ENCODE data around the gene MTFR2.
"Not testable (repeated sequence)": the region's sequence is repeated elsewhere in the genome, so short reads cannot be mapped to it uniquely, and the experiment has no call there.

MTFR2 gene

GRCh38 chr6:136235233-136235564, 14.9 kb downstream of the MTFR2 start:
- DNase-seq (ENCODE audit: low spot score), result no peak

DNA sequence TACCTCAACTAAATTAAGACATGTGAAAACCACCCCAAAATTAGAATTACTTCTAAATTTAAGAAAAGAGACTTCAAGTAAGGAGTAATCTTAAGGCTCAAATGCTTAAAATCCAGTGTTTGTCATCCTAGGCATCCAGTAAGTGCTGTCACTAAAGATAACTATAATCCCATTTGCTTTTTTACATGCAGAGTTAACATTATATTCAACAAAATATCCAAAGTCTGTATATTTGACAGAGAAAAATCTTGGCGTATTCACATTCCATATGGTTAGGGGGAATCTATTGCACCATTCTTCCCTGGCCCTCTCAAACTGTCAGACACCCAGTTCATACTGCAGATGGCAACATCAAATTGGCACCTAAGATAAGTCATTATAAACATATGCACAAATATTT, 17.4 kb downstream of the MTFR2 start:
- DNase-seq (ENCODE audit: low spot score), result no peak

DNA sequence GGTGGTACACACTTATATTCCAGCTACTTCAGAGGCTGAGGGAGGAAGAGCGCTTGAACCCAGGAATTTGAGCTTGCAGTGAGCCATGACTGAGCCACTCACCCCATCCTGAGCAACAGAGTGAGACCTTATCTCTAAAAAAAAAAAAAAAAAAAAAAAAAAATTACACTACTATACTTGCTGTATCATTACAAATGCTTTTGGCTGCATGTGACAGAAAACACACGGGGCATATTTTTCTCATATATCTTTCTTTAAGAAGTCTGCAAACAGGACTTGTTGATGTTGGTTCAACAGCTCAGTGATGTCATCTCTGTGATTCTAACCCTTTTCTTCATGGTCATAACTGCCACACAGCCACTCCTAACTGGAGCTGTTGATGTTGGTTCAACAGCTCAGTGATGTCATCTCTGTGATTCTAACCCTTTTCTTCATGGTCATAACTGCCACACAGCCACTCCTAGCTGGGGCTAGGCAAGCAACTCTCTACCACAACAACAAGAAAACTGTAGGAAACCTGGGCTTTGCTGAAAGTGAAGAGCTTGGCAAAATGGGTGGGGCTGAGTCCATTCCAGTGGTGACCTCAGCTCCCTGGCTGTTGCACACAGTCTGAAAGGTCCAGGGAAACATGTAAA, 19.8 kb downstream of the MTFR2 start:
- DNase-seq (ENCODE audit: low spot score), result peak; percentile 21

- DNase-seq (ENCODE audit: low spot score), result no peak
These were observed 21.3 kb downstream of the MTFR2 start for GRCh38 chr6:136228814-136229213.

DNA sequence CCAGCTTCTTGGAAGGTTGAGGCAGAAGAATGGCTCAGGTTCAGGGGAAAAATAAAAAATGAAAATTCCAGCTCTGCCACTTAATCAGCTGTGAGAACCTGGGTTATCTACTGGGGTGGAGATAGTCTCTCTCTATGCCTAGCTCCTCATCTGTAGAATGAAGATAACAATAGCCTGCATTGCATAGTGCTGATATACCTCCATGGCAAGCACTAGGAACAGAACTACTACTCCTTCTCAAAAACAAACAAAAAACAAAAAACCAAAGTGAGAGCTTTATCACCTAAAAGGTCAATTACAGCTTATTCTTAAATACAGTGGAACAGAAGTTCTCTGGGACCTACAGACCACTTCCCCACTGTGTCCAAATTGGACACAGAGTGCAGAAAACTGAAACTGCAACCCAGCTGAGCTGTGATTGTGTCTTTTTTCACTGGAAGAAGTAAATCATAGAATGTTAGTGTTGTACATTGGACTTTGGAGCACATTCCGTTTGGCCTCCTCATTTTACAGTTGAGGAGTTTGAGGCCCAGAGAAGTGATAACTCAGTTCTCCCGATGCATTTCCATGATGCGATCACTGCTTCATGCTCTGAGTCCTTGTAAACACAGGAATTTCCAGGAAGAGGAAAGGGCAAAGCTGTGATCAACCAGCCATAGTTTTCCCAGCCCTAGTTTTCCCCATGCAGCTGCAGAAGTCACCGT, 23.3 kb downstream of the MTFR2 start:
- no peak for DNase-seq (ENCODE audit: low spot score)

GRCh38 chr6:136226027-136226673, 24.0 kb downstream of the MTFR2 start:
- DNase-seq (ENCODE audit: low spot score), result peak; percentile 63

DNA sequence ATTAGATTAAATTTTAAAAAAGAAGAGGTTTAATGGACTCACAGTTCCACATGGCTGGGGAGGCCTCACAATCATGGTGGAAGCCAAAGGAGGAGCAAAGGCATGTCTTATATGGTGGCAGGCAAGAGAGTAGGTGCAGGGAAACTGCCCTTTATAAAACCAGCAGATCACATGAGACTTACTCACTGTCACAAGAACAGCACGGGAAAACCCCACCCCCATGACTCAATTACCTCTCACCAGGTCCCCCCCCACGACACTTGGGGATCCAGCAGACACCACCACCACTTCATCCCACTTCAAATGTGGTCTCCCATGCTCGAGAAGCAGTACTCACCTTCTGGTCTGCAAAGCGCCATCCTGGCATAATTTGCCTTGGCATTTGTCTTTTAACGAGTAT, 24.6 kb downstream of the MTFR2 start:
- no peak for DNase-seq (ENCODE audit: low spot score)

DNA sequence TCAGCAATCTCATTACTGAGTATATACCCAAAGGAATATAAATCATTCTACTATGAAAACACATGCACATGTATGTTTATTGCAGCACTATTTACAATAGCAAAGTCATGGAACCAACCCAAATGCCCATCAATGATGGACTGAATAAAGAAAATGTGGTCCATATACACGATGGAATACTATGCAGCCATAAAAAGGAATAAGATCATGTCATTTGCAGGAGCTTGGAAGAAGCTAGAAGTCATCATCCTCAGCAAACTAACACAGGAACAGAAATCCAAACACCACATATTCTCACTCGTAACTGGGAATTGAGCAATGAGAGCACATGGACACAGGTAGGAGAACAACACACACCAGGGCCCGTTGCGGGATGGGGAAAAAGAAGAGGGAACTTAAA, 25.1 kb downstream of the MTFR2 start:
- not testable (repeated sequence) for DNase-seq (ENCODE audit: low spot score)

GRCh38 chr6:136216503-136217401, 33.4 kb downstream of the MTFR2 start:
- DNase-seq (ENCODE audit: low spot score), result no peak

DNA sequence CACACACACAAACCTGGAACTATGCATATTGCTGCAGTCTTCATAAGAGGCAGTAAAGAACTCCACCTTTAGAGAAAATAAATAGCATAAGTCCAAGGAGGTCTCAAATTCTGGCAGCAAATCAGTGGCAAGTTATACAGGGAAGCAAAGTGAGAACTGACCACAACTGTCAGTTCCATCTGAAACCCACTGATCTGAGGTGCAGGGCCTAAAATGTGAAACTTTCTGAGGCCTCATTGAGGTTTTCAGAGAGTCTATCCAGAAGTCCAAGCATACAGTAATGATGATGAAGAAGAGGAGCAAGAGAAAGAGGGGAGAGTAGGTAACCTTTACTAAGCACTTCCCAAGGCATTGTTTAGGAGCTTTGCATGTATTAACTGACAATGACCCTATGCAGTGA, 36.3 kb downstream of the MTFR2 start:
- no peak for DNase-seq (ENCODE audit: low spot score)

DNA sequence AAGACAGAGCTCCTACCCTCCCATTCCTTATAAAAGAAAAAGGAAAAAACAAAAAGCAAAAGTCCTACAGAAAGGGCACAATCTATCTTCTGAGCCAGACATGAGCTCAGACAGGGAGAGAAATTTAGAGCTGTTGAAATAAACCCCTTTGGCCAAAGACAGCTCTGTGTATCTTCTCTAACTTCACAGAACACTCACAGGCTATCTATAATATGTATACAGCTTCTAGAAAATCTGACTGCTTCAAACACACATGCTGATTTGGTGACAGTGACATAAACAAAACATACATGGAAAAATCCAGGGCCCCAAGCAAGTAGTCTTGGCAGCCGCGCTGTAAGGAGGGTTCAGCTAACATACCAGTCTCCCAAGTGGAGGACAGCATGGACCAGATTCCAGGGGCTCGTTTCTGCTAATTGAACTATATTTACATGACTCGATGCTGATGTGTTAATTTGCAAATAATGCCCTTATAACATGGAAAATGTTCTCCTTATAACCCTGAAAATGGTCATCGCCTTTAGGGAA, 37.0 kb downstream of the MTFR2 start:
- no peak for DNase-seq (ENCODE audit: low spot score)

DNA sequence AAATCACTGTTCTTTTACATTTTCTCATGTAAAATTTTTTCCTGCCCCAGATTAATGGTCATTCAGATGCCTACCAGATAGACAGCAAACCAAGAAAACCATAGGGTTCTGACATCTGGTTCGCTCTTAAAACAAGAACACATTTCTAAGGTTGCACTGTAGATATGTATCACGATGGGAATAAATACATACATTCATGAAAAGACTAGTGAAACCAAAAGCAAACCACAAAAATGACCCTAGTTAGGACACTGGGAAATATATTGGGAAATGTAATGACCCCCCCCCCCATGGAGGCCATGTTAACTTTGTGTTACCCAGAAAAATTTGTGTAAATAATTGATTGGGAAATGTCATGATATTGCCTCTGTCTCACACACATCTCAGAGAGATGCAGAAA, 37.5 kb downstream of the MTFR2 start:
- no peak for DNase-seq (ENCODE audit: low spot score)

DNA sequence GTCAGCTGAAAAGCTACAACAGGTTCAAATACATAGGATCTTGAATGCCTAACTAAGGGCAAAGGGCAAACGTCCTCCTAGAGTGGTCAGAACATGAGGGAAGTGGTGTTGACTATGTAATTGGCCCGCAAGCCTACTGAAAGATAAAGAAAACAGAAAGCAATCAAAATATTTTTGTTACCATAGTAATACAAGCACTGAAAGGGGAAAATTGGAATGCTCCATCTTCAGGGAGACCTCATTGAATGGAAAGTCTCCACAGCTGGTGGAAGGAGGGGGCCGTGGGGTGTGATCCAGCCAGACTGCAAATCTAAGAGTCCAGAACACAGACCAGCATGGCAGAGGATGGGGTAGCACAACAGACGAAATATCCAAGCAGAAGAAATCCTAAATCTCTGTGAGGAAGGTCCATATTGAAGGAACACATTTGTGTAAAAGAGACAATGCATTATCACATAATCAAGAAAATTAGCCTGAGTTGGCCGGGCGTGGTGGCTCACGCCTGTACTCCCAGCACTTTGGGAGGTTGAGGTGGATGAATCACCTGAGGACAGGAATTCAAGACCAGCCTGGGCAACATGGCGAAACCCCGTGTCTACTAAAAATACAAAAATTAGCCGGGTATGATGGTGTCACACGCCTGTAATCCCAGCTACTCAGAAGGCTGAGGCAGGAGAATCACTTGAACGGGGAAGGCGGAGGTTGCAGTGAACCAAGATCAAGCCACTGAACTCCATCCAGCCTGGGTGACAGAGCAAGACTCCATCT, 39.5 kb downstream of the MTFR2 start:
- no peak for DNase-seq (ENCODE audit: low spot score)

- DNase-seq (ENCODE audit: low spot score), result no peak
These were observed 40.6 kb downstream of the MTFR2 start for GRCh38 chr6:136209496-136209895.

- no peak for DNase-seq (ENCODE audit: low spot score)
These were observed 41.3 kb downstream of the MTFR2 start for GRCh38 chr6:136208783-136209182.

DNA sequence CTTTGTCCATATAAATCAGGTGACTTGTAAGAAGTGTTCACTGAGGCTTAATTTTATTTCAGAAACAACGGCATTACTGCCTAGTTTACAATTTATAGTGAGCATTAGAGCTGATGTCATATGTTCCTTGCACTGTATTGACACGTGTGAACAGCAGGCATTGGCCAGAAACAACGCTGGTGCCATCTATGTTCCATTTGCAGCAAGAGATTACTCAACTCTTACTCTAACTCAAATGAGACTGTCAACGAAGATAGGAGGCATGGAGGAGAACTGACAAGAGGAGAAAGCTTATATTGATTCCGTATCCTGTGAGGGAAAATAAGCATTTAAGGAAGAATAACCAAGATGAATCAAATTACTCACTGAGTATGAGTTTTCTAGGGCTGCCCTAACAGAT, 48.4 kb downstream of the MTFR2 start:
- no peak for DNase-seq (ENCODE audit: low spot score)

GRCh38 chr6:136192902-136193301, 57.2 kb downstream of the MTFR2 start:
- DNase-seq (ENCODE audit: low spot score), result no peak

- no peak for DNase-seq (ENCODE audit: low spot score)
These were observed 58.4 kb downstream of the MTFR2 start for GRCh38 chr6:136191606-136192312.

- DNase-seq (ENCODE audit: low spot score), result no peak
These were observed 61.0 kb downstream of the MTFR2 start for GRCh38 chr6:136189104-136189503.

GRCh38 chr6:136188486-136188885, 61.6 kb downstream of the MTFR2 start:
- no peak for DNase-seq (ENCODE audit: low spot score)

GRCh38 chr6:136186363-136186762, 63.7 kb downstream of the MTFR2 start:
- DNase-seq (ENCODE audit: low spot score), result no peak
